Pancreas (tissue), 10 donors: Measurements from ENCODE around the gene HOMER1. TPM values are rescaled to one million over a fixed set of nuclear protein-coding genes. Genes with fewer than 3 reads are reported as not detected.

Source experiments
- ATAC-seq, 4 donors: fragments of 200-7000 bp; cut with Tn5 transposase; one replicate each; pipeline versions ENCODE4 v1.8.0 to v1.9.1; 2020; ENCODE audit warnings: mild to moderate bottlenecking in 4 of 4, moderate library complexity in 4 of 4
- DNase-seq, 6 donors: peaks; one replicate each; pipeline ENCODE4 v3.0.0-alpha.2; 2020
- FAIRE-seq: peaks from 2 replicates; lab custom pipeline; 2012; peaks lifted over from hg19 to GRCh38; lab: Jason Lieb, UNC
- H3K27ac ChIP-seq, 4 donors: fragments of 200-600 bp; sonication (generic); 1 replicate in 3 of 4; 2 replicates in 1 of 4; pipeline versions ENCODE4 v1.5.0 to v1.8.0; 2020
- H3K27me3 ChIP-seq, 4 donors: fragments of 200-600 bp; one replicate each; pipeline ENCODE4 v1.8.0; 2021
- H3K36me3 ChIP-seq, 3 donors: fragments of 200-600 bp; sonication (generic) in 1 of 3; one replicate each; pipeline versions ENCODE4 v1.5.0 to v1.8.0; 2020 to 2021
- H3K4me1 ChIP-seq, 3 donors: fragments of 200-600 bp; one replicate each; pipeline ENCODE4 v1.8.0; 2021
- H3K4me3 ChIP-seq, 4 donors: fragments of 200-600 bp; sonication (generic) in 2 of 4; one replicate each; pipeline versions ENCODE4 v1.5.0 to v1.8.0; 2020 to 2021
- H3K9me3 ChIP-seq, 4 donors: fragments of 200-600 bp; one replicate each; pipeline ENCODE4 v1.8.0; 2021
- WGBS, 2 donors: extraction: QIAGEN DNeasy Blood & Tissue Kit; methylation state at CpG; one replicate each; pipeline ENCODE4 v1.1.7; 2013; 5-methylcytosine and 5-hydroxymethylcytosine counted together
- intact Hi-C, 3 donors: fragments of 100-400 bp; cut with DNase I; formaldehyde crosslinking; loops; one replicate each; pipeline versions ENCODE4 v1.11.1 to v1.14.2; 2022
- polyA plus RNA-seq, 2 donors: library from polyadenylated mRNA; stranded (reverse); fragments of 200-250 nt; gene quantifications; one replicate each; pipeline ENCODE4 v1.2.3, GENCODE V29; 2013
- total RNA-seq, 6 donors: library from RNA; stranded (reverse); fragmentation: NEBNext Ultra II Directional in 4 of 6; extraction: Animal tissue kit (Norgen Biotek cat#: 25700) in 4 of 6; gene quantifications; one replicate each; pipeline versions ENCODE4 v1.2.1 to v1.2.4, GENCODE V29; 2021 to 2023
- TF ChIP-seq, protein P1 (sequence below), 4 donors: fragments of 200-600 bp; sonication (generic) in 3 of 4; IDR thresholded peaks; one replicate each; pipeline versions ENCODE4 v1.5.0 to v1.8.0; 2021; ENCODE audit warnings: antibody characterized with exemption in 4 of 4
- donor health status: healthy with polysubstance abuse.
- donor health status: DM: no; HTN: no; CAD: no; lungs with moderate emphysema.
- donor health status: DM: no; HTN: no; CAD: no.
- donor health status: control.
- donor health status: control.
- donor health status: Bipolar disorder and iron deficiency.
- donor health status: DM: yes; HTN: yes; CAD: no.
- donor health status: DM: no; HTN: no; CAD: no.
- donor health status: DM: no; HTN: no; CAD: no.
- donor health status: DM: yes; HTN: yes; CAD: no.

HOMER1 gene
- total and polyA plus RNA-seq, 8 donors: 0.56 to 3.6 (median 1.3) TPM

DNA sequence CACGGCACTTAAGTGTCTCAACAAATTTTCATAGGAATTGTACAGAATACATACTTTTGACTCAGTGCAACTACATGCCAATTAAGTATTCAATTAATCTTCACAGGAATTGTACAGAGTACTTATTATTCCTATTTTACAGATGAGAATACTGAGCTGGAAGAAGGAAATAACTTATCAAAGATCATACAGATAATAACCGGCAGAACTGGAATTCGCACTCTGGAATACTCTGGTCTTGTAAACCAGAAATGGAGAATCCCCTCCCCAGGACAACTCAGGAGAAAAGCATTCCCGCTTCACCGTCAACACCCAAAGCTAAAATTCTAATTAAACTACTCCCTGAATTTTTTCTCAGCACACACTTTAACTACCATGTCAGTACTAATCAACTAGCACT, 112.7 kb downstream of the HOMER1 start:
- Histone ChIP-seq H3K4me1 (no peaks in the 10 kb centered on the region), H3K27ac (no peak overlapping the region), H3K4me3 (no peak overlapping the region), H3K9me3 (no peaks in the 10 kb centered on the region), H3K27me3 (no peaks in the 10 kb centered on the region), H3K36me3 (no peaks in the 10 kb centered on the region)
- TF ChIP-seq, protein P1, sequence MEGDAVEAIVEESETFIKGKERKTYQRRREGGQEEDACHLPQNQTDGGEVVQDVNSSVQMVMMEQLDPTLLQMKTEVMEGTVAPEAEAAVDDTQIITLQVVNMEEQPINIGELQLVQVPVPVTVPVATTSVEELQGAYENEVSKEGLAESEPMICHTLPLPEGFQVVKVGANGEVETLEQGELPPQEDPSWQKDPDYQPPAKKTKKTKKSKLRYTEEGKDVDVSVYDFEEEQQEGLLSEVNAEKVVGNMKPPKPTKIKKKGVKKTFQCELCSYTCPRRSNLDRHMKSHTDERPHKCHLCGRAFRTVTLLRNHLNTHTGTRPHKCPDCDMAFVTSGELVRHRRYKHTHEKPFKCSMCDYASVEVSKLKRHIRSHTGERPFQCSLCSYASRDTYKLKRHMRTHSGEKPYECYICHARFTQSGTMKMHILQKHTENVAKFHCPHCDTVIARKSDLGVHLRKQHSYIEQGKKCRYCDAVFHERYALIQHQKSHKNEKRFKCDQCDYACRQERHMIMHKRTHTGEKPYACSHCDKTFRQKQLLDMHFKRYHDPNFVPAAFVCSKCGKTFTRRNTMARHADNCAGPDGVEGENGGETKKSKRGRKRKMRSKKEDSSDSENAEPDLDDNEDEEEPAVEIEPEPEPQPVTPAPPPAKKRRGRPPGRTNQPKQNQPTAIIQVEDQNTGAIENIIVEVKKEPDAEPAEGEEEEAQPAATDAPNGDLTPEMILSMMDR (IDR thresholded peaks at IDR 0.05): no peak
- no peak for DNase-seq
- intact Hi-C loops: no loop called here
- ATAC-seq: no peak
- WGBS, 2 donors: 86 to 98% methylated on average over 5 of the region's 5 CpGs
- FAIRE-seq: no peak

DNA sequence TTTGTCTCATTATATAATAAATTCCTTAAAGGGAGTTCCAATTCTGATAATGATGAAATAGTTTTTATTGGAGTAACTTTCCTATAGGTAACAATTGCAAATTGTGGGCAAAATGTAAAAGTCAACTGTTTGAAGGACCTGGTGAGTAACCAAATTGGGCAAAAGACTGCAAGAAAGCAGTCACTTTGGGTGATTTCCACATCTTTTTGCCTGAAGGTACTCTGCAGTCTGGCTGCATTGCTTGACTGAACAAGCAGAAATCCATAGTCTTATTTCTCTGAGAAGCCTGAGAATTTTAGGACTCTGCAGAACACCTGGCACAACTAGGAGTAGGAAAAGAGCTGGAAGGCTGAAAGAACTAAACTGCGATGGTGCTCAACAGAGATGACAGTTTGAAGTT, 114.9 kb downstream of the HOMER1 start:
- DNase-seq (no peak), FAIRE-seq (no peak), ATAC-seq (no peak)
- intact Hi-C loops: no loop called here
- Histone ChIP-seq H3K9me3 (no peaks in the 10 kb centered on the region), H3K27me3 (no peaks in the 10 kb centered on the region), H3K4me3 (no peak overlapping the region), H3K36me3 (no peaks in the 10 kb centered on the region), H3K27ac (no peak overlapping the region), H3K4me1 (no peaks in the 10 kb centered on the region)
- WGBS, 2 donors: 93 to 94% methylated on average over 1 of the region's 1 CpG
- TF ChIP-seq, protein P1 (IDR thresholded peaks at IDR 0.05): no peak

DNA sequence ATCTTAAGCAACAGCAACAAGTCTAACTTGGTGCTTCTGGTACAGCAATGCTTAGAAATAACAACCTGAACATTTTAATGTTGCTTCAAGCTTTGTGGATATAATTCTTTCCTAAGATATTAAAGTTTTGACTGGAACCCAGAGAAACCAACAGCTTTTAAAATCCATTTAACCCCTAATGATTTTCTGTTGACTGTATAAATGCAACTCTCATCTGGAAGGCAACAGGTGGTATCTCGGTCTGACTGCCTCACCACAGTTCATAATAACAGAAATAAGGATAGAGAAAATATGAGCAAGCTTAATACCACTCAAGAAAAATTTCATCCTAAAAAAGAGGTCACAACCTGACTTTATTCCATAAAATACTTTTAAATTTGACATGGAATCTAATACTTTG, 116.9 kb downstream of the HOMER1 start:
- no peaks in the 10 kb centered on the region for H3K4me1 ChIP-seq
- H3K9me3 ChIP-seq: no peaks in the 10 kb centered on the region
- 86 to 96% methylated on average over 1 of the region's 1 CpG for WGBS, 2 donors
- no peak for FAIRE-seq
- DNase-seq: no peak
- H3K36me3 ChIP-seq: no peaks in the 10 kb centered on the region
- intact Hi-C loops: no loop called here
- H3K4me3 ChIP-seq: no peak overlapping the region
- H3K27me3 ChIP-seq: no peaks in the 10 kb centered on the region
- ATAC-seq: no peak
- no peak overlapping the region for H3K27ac ChIP-seq
- TF ChIP-seq, protein P1 (IDR thresholded peaks at IDR 0.05): no peak

DNA sequence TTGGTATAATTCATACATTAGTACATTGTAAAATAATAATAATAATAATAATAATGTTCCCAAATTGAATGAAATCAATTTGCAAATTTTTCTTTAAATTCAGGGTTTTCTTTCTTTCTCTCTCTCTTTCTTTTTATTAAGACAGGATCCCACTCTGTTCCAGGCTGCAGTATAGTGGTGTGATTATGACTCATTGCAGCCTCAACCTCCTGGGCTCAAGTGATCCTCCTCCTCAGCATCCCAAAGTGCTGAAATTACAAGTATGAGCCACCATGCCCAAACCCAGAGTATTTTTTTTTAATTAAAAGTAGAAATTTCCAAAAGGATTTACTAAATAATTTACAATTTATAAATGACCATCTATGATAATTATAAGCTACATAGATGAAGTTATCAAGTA, 117.7 kb downstream of the HOMER1 start:
- Histone ChIP-seq H3K9me3 (no peaks in the 10 kb centered on the region), H3K27me3 (no peaks in the 10 kb centered on the region), H3K4me1 (no peaks in the 10 kb centered on the region), H3K27ac (no peak overlapping the region), H3K4me3 (no peak overlapping the region), H3K36me3 (no peaks in the 10 kb centered on the region)
- no peak for FAIRE-seq
- DNase-seq: no peak
- TF ChIP-seq, protein P1 (IDR thresholded peaks at IDR 0.05): no peak
- intact Hi-C loops: no loop called here
- ATAC-seq: no peak

DNA sequence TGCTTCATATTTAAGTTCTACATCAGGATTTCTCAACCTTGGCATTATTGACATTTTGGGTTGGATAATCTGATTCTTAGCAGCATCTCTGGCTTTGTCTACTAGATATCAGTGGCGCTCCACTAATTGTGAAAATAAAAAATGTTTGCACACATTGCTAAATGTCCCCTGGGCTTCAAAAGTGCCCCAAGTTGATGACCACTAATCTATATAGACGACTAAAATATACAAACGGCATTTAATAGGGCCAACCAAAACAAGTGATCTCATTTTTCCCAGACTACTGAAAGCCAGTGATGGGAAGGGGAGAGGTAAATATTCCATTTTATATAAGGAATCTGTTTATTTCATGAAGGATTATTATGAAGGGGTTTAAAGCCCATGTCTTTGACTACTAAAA, 118.6 kb downstream of the HOMER1 start:
- FAIRE-seq: no peak
- no peak for DNase-seq
- 73 to 92% methylated on average over 3 of the region's 3 CpGs for WGBS, 2 donors
- intact Hi-C loops: no loop called here
- no peak for ATAC-seq
- Histone ChIP-seq H3K27ac (no peak overlapping the region), H3K4me3 (no peak overlapping the region), H3K27me3 (no peaks in the 10 kb centered on the region), H3K9me3 (no peaks in the 10 kb centered on the region), H3K36me3 (no peaks in the 10 kb centered on the region), H3K4me1 (no peaks in the 10 kb centered on the region)
- TF ChIP-seq, protein P1 (IDR thresholded peaks at IDR 0.05): no peak
